ENCODE measurements around the gene IL22RA2.

GRCh38 chr6:137203256-137203655 lies 29.8 kb upstream of the IL22RA2 start:
- TF ChIP-seq EZH2 (IDR thresholded peaks at IDR 0.05) (no peak), POLR2AphosphoS5 (IDR thresholded peaks at IDR 0.05; ENCODE audit: borderline replicate concordance, low read depth, low read length) (no peak), FOXP2 (optimal IDR thresholded peaks at IDR 0.05; ENCODE audit: control extremely low read depth, extremely low read length, insufficient read depth) (no peak)

Measured in SK-N-MC (cell line).